IPS-18a (cell line): ENCODE measurements around the gene PMF1.

Experiments
- H3K27ac ChIP-seq: one replicate; pipeline ENCODE4 v1.5.1; 2013; ENCODE audit warnings: low read length
- H3K27me3 ChIP-seq: one replicate; pipeline ENCODE4 v1.6.1; 2013; ENCODE audit warnings: mild to moderate bottlenecking, low read length; ENCODE audit not compliant: control insufficient read depth, insufficient read depth
- H3K36me3 ChIP-seq: one replicate; pipeline ENCODE4 v1.6.1; 2013; ENCODE audit warnings: low read depth, low read length; ENCODE audit not compliant: control insufficient read depth
- H3K4me1 ChIP-seq: one replicate; pipeline ENCODE4 v1.6.1; 2013; ENCODE audit warnings: low read depth, low read length; ENCODE audit not compliant: control insufficient read depth
- H3K4me3 ChIP-seq: one replicate; pipeline ENCODE4 v1.5.1; 2013; ENCODE audit warnings: low read length
- H3K9ac ChIP-seq: one replicate; pipeline ENCODE4 v1.6.1; 2013; ENCODE audit warnings: mild to moderate bottlenecking, low read length, moderate library complexity
- H3K9me3 ChIP-seq: one replicate; pipeline ENCODE4 v1.6.1; 2013; ENCODE audit warnings: low read depth, low read length; ENCODE audit not compliant: control insufficient read depth

PMF1 gene

GRCh38 chr1:156242738-156243137 lies 29.9 kb downstream of the PMF1 start:
- no peak overlapping the region for H3K9ac ChIP-seq
- no peaks in the 10 kb centered on the region for H3K9me3 ChIP-seq
- H3K27ac ChIP-seq: no peak overlapping the region
- H3K36me3 ChIP-seq: peaks cover 14% of the 10 kb centered on the region
- H3K4me3 ChIP-seq: no peak overlapping the region
- H3K27me3 ChIP-seq: no peaks in the 10 kb centered on the region
- H3K4me1 ChIP-seq: no peaks in the 10 kb centered on the region

- H3K36me3 ChIP-seq: peaks cover 10% of the 10 kb centered on the region
- no peak overlapping the region for H3K4me3 ChIP-seq
- no peak overlapping the region for H3K27ac ChIP-seq
- H3K9me3 ChIP-seq: no peaks in the 10 kb centered on the region
- peaks cover 3% of the 10 kb centered on the region for H3K4me1 ChIP-seq
- no peak overlapping the region for H3K9ac ChIP-seq
- H3K27me3 ChIP-seq: no peaks in the 10 kb centered on the region
These were observed 31.3 kb downstream of the PMF1 start for GRCh38 chr1:156244126-156244525.

- no peaks in the 10 kb centered on the region for H3K9me3 ChIP-seq
- no peak overlapping the region for H3K27ac ChIP-seq
- no peak overlapping the region for H3K9ac ChIP-seq
- no peaks in the 10 kb centered on the region for H3K27me3 ChIP-seq
- H3K4me1 ChIP-seq: peaks cover 3% of the 10 kb centered on the region
- H3K36me3 ChIP-seq: peaks cover 13% of the 10 kb centered on the region
- H3K4me3 ChIP-seq: no peak overlapping the region
These were observed 31.9 kb downstream of the PMF1 start for GRCh38 chr1:156244712-156245111.

GRCh38 chr1:156245451-156246232 lies 32.8 kb downstream of the PMF1 start:
- Histone ChIP-seq H3K4me3 (no peak overlapping the region), H3K4me1 (peaks cover 3% of the 10 kb centered on the region), H3K27me3 (no peaks in the 10 kb centered on the region), H3K9ac (no peak overlapping the region), H3K27ac (no peak overlapping the region), H3K36me3 (peaks cover 20% of the 10 kb centered on the region), H3K9me3 (no peaks in the 10 kb centered on the region)

GRCh38 chr1:156246241-156246780 lies 33.5 kb downstream of the PMF1 start:
- no peak overlapping the region for H3K27ac ChIP-seq
- H3K9ac ChIP-seq: no peak overlapping the region
- H3K4me3 ChIP-seq: no peak overlapping the region
- no peaks in the 10 kb centered on the region for H3K27me3 ChIP-seq
- H3K4me1 ChIP-seq: peaks cover 3% of the 10 kb centered on the region
- no peaks in the 10 kb centered on the region for H3K9me3 ChIP-seq
- peaks cover 23% of the 10 kb centered on the region for H3K36me3 ChIP-seq

- no peaks in the 10 kb centered on the region for H3K27me3 ChIP-seq
- H3K4me3 ChIP-seq: no peak overlapping the region
- peaks cover 29% of the 10 kb centered on the region for H3K36me3 ChIP-seq
- no peak overlapping the region for H3K27ac ChIP-seq
- no peak overlapping the region for H3K9ac ChIP-seq
- H3K9me3 ChIP-seq: no peaks in the 10 kb centered on the region
- peaks cover 3% of the 10 kb centered on the region for H3K4me1 ChIP-seq
These were observed 34.1 kb downstream of the PMF1 start for GRCh38 chr1:156246781-156247459.

- Histone ChIP-seq H3K4me1 (peaks cover 3% of the 10 kb centered on the region), H3K9ac (no peak within 1 kb of the TSS), H3K36me3 (peaks cover 37% of the 10 kb centered on the region)
These were observed 34.9 kb downstream of the PMF1 start, which contains the start of gene PAQR6 for GRCh38 chr1:156247460-156248322. TSS of gene PAQR6 (minus strand) at chr1:156248056. CDS start at chr1:156246731, 1,325 bp downstream.

GRCh38 chr1:156248323-156248683 lies 35.5 kb downstream of the PMF1 start:
- peaks cover 43% of the 10 kb centered on the region for H3K36me3 ChIP-seq
- peaks cover 3% of the 10 kb centered on the region for H3K4me1 ChIP-seq
- no peaks in the 10 kb centered on the region for H3K9me3 ChIP-seq
- no peak overlapping the region for H3K9ac ChIP-seq
- H3K4me3 ChIP-seq: no peak overlapping the region
- H3K27me3 ChIP-seq: no peaks in the 10 kb centered on the region
- no peak overlapping the region for H3K27ac ChIP-seq

More at GRCh38 chr1:156247460-156248322, 34.9 kb downstream of the PMF1 start, which contains the start of gene PAQR6:
- H3K4me3 ChIP-seq: no peak within 1 kb of the TSS
- no peak within 1 kb of the TSS for H3K27ac ChIP-seq
- H3K27me3 ChIP-seq: no peaks in the 10 kb centered on the region
- no peaks in the 10 kb centered on the region for H3K9me3 ChIP-seq

- Histone ChIP-seq H3K36me3 (peaks cover 54% of the 10 kb centered on the region), H3K9ac (no peak overlapping the region), H3K27me3 (no peaks in the 10 kb centered on the region), H3K4me1 (peaks cover 3% of the 10 kb centered on the region), H3K9me3 (no peaks in the 10 kb centered on the region), H3K4me3 (no peak overlapping the region), H3K27ac (no peak overlapping the region)
These were observed 36.8 kb downstream of the PMF1 start for GRCh38 chr1:156249593-156249992.

GRCh38 chr1:156251527-156251926 lies 38.7 kb downstream of the PMF1 start:
- H3K27me3 ChIP-seq: no peaks in the 10 kb centered on the region
- H3K4me1 ChIP-seq: peaks cover 3% of the 10 kb centered on the region
- no peak overlapping the region for H3K4me3 ChIP-seq
- no peaks in the 10 kb centered on the region for H3K9me3 ChIP-seq
- H3K36me3 ChIP-seq: peaks cover 63% of the 10 kb centered on the region
- no peak overlapping the region for H3K27ac ChIP-seq
- no peak overlapping the region for H3K9ac ChIP-seq

- Histone ChIP-seq H3K27me3 (no peaks in the 10 kb centered on the region), H3K27ac (no peak overlapping the region), H3K9ac (no peak overlapping the region), H3K4me1 (no peaks in the 10 kb centered on the region), H3K4me3 (no peak overlapping the region), H3K9me3 (no peaks in the 10 kb centered on the region), H3K36me3 (peaks cover 84% of the 10 kb centered on the region)
These were observed 40.8 kb downstream of the PMF1 start for GRCh38 chr1:156253634-156254033.
